Measurements from ENCODE around the gene SPTBN4.

GRCh38 chr19:40621283-40621682 lies 154.5 kb downstream of the SPTBN4 start:
- TF ChIP-seq CTCF (IDR thresholded peaks at IDR 0.05 in 8 of 11, conservative IDR thresholded peaks at IDR 0.05 in 3 of 11) (no peak), POLR2A (IDR thresholded peaks at IDR 0.05) (no peak), POLR2AphosphoS5 (IDR thresholded peaks at IDR 0.05) (no peak)
